Measurements from ENCODE around the gene ZNF473. TPM values are rescaled to one million over a fixed set of nuclear protein-coding genes. Genes with fewer than 3 reads are reported as not detected.

The ZNF473 gene
- total and polyA plus RNA-seq, 2 of the 13 experiments (the other 11 are each of a cell fraction or from before 2014, with no cell fraction given): 5.8 to 11.9 TPM

DNA sequence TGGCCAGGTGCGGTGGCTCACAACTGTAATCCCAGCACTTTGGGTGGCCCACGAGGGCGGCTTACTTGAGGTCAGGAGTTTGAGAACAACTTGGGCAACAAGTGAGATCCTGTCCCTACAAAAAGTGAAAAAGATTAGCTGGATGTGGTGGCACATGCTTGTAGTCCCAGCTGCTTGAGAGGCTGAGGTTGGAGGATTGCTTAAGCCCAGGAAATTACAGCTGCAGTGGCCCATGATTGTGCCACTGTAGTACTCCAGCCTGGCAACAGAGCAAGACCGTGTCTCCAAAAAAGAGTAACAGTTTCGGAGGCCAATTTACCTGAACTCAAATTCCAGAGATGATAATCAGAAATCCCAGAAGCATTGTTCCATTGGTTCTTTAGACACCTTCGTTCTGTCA, 4.4 kb downstream of the ZNF473 start (continued):
- TF ChIP-seq ZBTB40 (IDR thresholded peaks at IDR 0.05): no peak
- no peak for TF ChIP-seq ZBTB40 (CRISPR knock-in tag; IDR thresholded peaks at IDR 0.05)

- H3K4me1 ChIP-seq (ENCODE audit: insufficient read depth, low read length): peaks cover 17% of the 10 kb centered on the region
- peaks cover 25 to 59% of the 10 kb centered on the region in 2 experiments for H3K36me3 ChIP-seq (replicated peaks in 1 of 2; ENCODE audit: control insufficient read depth in 1 of 2, insufficient read depth in 2 of 2, low read length in 2 of 2)
- no peaks in the 10 kb centered on the region; a peak in 1 of 5 replicates for H3K27me3 ChIP-seq (ENCODE audit: control insufficient read depth in 1 of 2, insufficient read depth in 2 of 2, low read length in 2 of 2)
- peaks cover 36% of the 10 kb centered on the region for H3K79me2 ChIP-seq (ENCODE audit: insufficient read depth, low read length)
- ChIA-PET POLR2A (no interaction called here), CTCF (ENCODE audit: low intra/inter-chr PET ratio, low total read pairs) (no interaction called here)
- intact Hi-C loops (cut with micrococcal nuclease; ENCODE audit: unreplicated experiment): no loop called here
- H4K20me1 ChIP-seq (ENCODE audit: insufficient read depth, low read length): no peaks in the 10 kb centered on the region
- no peak overlapping the region for H3K27ac ChIP-seq (ENCODE audit: extremely low read length, insufficient read depth, low read length)
- no peak for DNase-seq (ENCODE audit: low spot score)
- no peak overlapping the region for H3K4me3 ChIP-seq (replicated peaks in 1 of 3; ENCODE audit: insufficient read depth in 1 of 3, low read depth in 2 of 3, low read length in 3 of 3)
- in situ Hi-C loops (cut with HindIII; ENCODE audit: extremely low pct_ligation_motif_present, low pct_unique_long_range_greater_than_20kb): no loop called here
- ATAC-seq: no peak
- TF ChIP-seq ZNF18 (CRISPR knock-in tag; IDR thresholded peaks at IDR 0.05; ENCODE audit: insufficient replicate concordance): no peak
- WGBS (ENCODE audit: low lambda C conversion rate): 95% methylated on average over 9 of the region's 11 CpGs
- H3K4me2 ChIP-seq (ENCODE audit: low read depth, low read length): no peak overlapping the region
- H3K9me3 ChIP-seq (ENCODE audit: low read length): no peaks in the 10 kb centered on the region
- no peak overlapping the region for H3K9ac ChIP-seq (ENCODE audit: insufficient read depth, low read depth, low read length)
- BruUV-seq (replicated peaks): no TSS peak
- no peak for FAIRE-seq
- no peak overlapping the region for H2AFZ ChIP-seq (ENCODE audit: low read length)
These were observed 5.1 kb downstream of the ZNF473 start for GRCh38 chr19:50030937-50031336.
